ENCODE data around the gene INA. TPM values are rescaled to one million over a fixed set of nuclear protein-coding genes. Genes with fewer than 3 reads are reported as not detected.

INA gene
- total RNA-seq (2021) (20.4 and 20.9 TPM in 2 replicates), Bru-seq, nascent RNA (percentile 55 among the genes with signal in this experiment), BruChase-seq, experiment 1, labeled RNA remaining after a 2-hour chase (percentile 59 among the genes with signal in this experiment), BruChase-seq, experiment 2, labeled RNA remaining after a 6-hour chase (percentile 85 among the genes with signal in this experiment)
- long read RNA-seq, transcript INA-201 (3 exons, 3,231 nt), result major isoform, 39 of 44 reads
- long read RNA-seq, partial matches to known transcripts, result 4 of 44 reads
- long read RNA-seq, other reads (novel, unspliced or antisense), result 1 of 44 reads

GRCh38 chr10:103276896-103277712 lies at the start of gene INA:
Gene INA, plus strand, starts transcription at chr10:103277138. Its CDS starts 74 bp downstream, at chr10:103277212.
- Histone ChIP-seq H3K9me3 (ENCODE audit: insufficient read depth, low read depth) (no peaks in the 10 kb centered on the region), H3K9me2 (ENCODE audit: insufficient read depth) (no peaks in the 10 kb centered on the region), H3K36me3 (ENCODE audit: low read depth) (no peaks in the 10 kb centered on the region), H3F3A (ENCODE audit: insufficient read depth, low read depth) (peaks cover 22% of the 10 kb centered on the region), H3K27ac (no peak within 1 kb of the TSS), H4K20me1 (ENCODE audit: insufficient read depth) (no peaks in the 10 kb centered on the region), H3K4me3 (peak within 1 kb of the TSS; percentile 55), H3K4me1 (replicated peaks; ENCODE audit: insufficient read depth) (peaks cover 29% of the 10 kb centered on the region), H3K79me2 (ENCODE audit: low read depth) (peaks cover 8% of the 10 kb centered on the region; the same call in 1 of the 2 replicates), H3K4me2 (peak within 1 kb of the TSS; percentile 80), H2AFZ (peak within 1 kb of the TSS; percentile 75), H3K27me3 (ENCODE audit: insufficient read depth, low read depth) (no peaks in the 10 kb centered on the region)
- intact Hi-C loops (cut with micrococcal nuclease; ENCODE audit: unreplicated experiment), result loop anchor here (5.0 kb wide), 1 partner anchor 35 kb away; no protein-coding TSS in a partner anchor
- TSS peak; percentile 31 for BruUV-seq (replicated peaks)
- no peak for TF ChIP-seq CTCF (conservative IDR thresholded peaks at IDR 0.05)
- TF ChIP-seq EZH2 (IDR thresholded peaks at IDR 0.05; ENCODE audit: low read depth), result no peak
- POLR2A ChIA-PET (ENCODE audit: unreplicated experiment), result no interaction called here
- peak; percentile 49 to 55 for DNase-seq
- CTCF ChIA-PET, result interaction anchor here (0.6 to 1.1 kb wide), 3 partner anchors 29 to 775 kb away, joined by 3 read pairs; partner anchors contain the start of genes ACTR1A and CNNM2

- Histone ChIP-seq H3F3A (ENCODE audit: insufficient read depth, low read depth) (peaks cover 33% of the 10 kb centered on the region), H3K27me3 (ENCODE audit: insufficient read depth, low read depth) (no peaks in the 10 kb centered on the region), H3K9me2 (ENCODE audit: insufficient read depth) (no peaks in the 10 kb centered on the region), H3K9me3 (ENCODE audit: insufficient read depth, low read depth) (peaks cover 5% of the 10 kb centered on the region; the same call in 1 of the 2 replicates), H3K79me2 (ENCODE audit: low read depth) (no peaks in the 10 kb centered on the region), H3K4me3 (no peak overlapping the region), H3K4me1 (replicated peaks; ENCODE audit: insufficient read depth) (peaks cover 53% of the 10 kb centered on the region), H4K20me1 (ENCODE audit: insufficient read depth) (no peaks in the 10 kb centered on the region), H2AFZ (no peak overlapping the region), H3K36me3 (ENCODE audit: low read depth) (no peaks in the 10 kb centered on the region), H3K4me2 (no peak overlapping the region), H3K27ac (peak overlapping the region; percentile 37; the same call in 1 of the 2 replicates)
- no TSS peak for BruUV-seq (replicated peaks)
- peak in 1 of 2 experiments; percentile 66 for DNase-seq
- TF ChIP-seq EZH2 (IDR thresholded peaks at IDR 0.05; ENCODE audit: low read depth), result no peak
- TF ChIP-seq CTCF (conservative IDR thresholded peaks at IDR 0.05), result no peak
- intact Hi-C loops (cut with micrococcal nuclease; ENCODE audit: unreplicated experiment), result no loop called here
- ChIA-PET CTCF (interaction anchor here (0.7 kb wide), 2 partner anchors 17 to 1389 kb away, joined by 3 to 4 read pairs; no protein-coding TSS in a partner anchor), POLR2A (ENCODE audit: unreplicated experiment) (no interaction called here)
Measured at GRCh38 chr10:103227416-103227815, 49.5 kb upstream of the INA start.

GRCh38 chr10:103231047-103231551 lies 45.8 kb upstream of the INA start:
- Histone ChIP-seq H2AFZ (no peak overlapping the region), H3K36me3 (ENCODE audit: low read depth) (no peaks in the 10 kb centered on the region), H3K79me2 (ENCODE audit: low read depth) (no peaks in the 10 kb centered on the region), H3K27ac (peak overlapping the region; percentile 100), H3K9me3 (ENCODE audit: insufficient read depth, low read depth) (no peaks in the 10 kb centered on the region), H3K4me3 (peak overlapping the region; percentile 4; the same call in 1 of the 2 replicates), H3K4me1 (replicated peaks; ENCODE audit: insufficient read depth) (peaks cover 70% of the 10 kb centered on the region), H3K9me2 (ENCODE audit: insufficient read depth) (no peaks in the 10 kb centered on the region), H3K4me2 (peak overlapping the region; percentile 59), H3F3A (ENCODE audit: insufficient read depth, low read depth) (peaks cover 47% of the 10 kb centered on the region), H3K27me3 (ENCODE audit: insufficient read depth, low read depth) (no peaks in the 10 kb centered on the region), H4K20me1 (ENCODE audit: insufficient read depth) (no peaks in the 10 kb centered on the region)
- POLR2A ChIA-PET (ENCODE audit: unreplicated experiment), result interaction anchor here (0.5 to 0.9 kb wide), 6 partner anchors 38 to 126 kb away, joined by 3 to 15 read pairs (median 8); partner anchors contain the start of gene NT5C2
- peak; percentile 68 to 94 for DNase-seq
- CTCF ChIA-PET, result interaction anchor here (0.7 to 1.2 kb wide), 2 partner anchors 11 to 562 kb away, joined by 4 to 6 read pairs; no protein-coding TSS in a partner anchor
- intact Hi-C loops (cut with micrococcal nuclease; ENCODE audit: unreplicated experiment), result loop anchor here (1.0 to 10.0 kb wide), 4 partner anchors 8 to 516 kb away; partner anchors contain the start of genes ARL3, NT5C2 and SFXN2
- BruUV-seq (replicated peaks), result no TSS peak
- TF ChIP-seq EZH2 (IDR thresholded peaks at IDR 0.05; ENCODE audit: low read depth) (no peak), CTCF (conservative IDR thresholded peaks at IDR 0.05) (no peak)

Data from PC-9 (cell line).